Activated CD4-positive, CD25-positive, alpha-beta regulatory T cell (primary cell): ENCODE results near the gene PAPSS1.
"Not testable (repeated sequence)": the region's sequence is repeated elsewhere in the genome, so short reads cannot be mapped to it uniquely, and the experiment has no call there.

Experiments used
- DNase-seq, 4 experiments: peaks; one replicate each; lab custom pipeline; 2025; lab: John Stamatoyannopoulos, UW

Gene PAPSS1

GRCh38 chr4:107719922-107720722 is at the start of gene PAPSS1:
Gene PAPSS1, minus strand, starts transcription at chr4:107720234. Its CDS starts 55 bp downstream, at chr4:107720179.
- peak; percentile 75 to 89 (median 82) for DNase-seq

- DNase-seq: no peak
Measured at GRCh38 chr4:107760281-107760947, 40.4 kb upstream of the PAPSS1 start.

- no peak for DNase-seq
Measured at GRCh38 chr4:107757864-107758476, 37.9 kb upstream of the PAPSS1 start.

- DNase-seq: no peak
Measured at GRCh38 chr4:107757283-107757682, 37.2 kb upstream of the PAPSS1 start.

GRCh38 chr4:107755841-107756356 is 35.9 kb upstream of the PAPSS1 start:
- DNase-seq: no peak

- no peak for DNase-seq
Measured at GRCh38 chr4:107751670-107752069, 31.6 kb upstream of the PAPSS1 start.

- no peak for DNase-seq
Measured at GRCh38 chr4:107747748-107748486, 27.9 kb upstream of the PAPSS1 start.

- DNase-seq: no peak
Measured at GRCh38 chr4:107746161-107746560, 26.1 kb upstream of the PAPSS1 start.

- no peak for DNase-seq
Measured at GRCh38 chr4:107744532-107744931, 24.5 kb upstream of the PAPSS1 start.

- no peak for DNase-seq
Measured at GRCh38 chr4:107743532-107743931, 23.5 kb upstream of the PAPSS1 start.

- DNase-seq: no peak
Measured at GRCh38 chr4:107742791-107743190, 22.8 kb upstream of the PAPSS1 start.

GRCh38 chr4:107742196-107742595 is 22.2 kb upstream of the PAPSS1 start:
- no peak for DNase-seq

GRCh38 chr4:107740950-107741701 is 21.1 kb upstream of the PAPSS1 start:
- DNase-seq: no peak

GRCh38 chr4:107740381-107740780 is 20.3 kb upstream of the PAPSS1 start:
- DNase-seq: no peak

GRCh38 chr4:107737450-107737849 is 17.4 kb upstream of the PAPSS1 start:
- no peak for DNase-seq

- DNase-seq: peak in 2 of 4 experiments; percentile 10 to 13
Measured at GRCh38 chr4:107736924-107737448, 17.0 kb upstream of the PAPSS1 start.

- DNase-seq: no peak
Measured at GRCh38 chr4:107736037-107736436, 16.0 kb upstream of the PAPSS1 start.

- no peak for DNase-seq
Measured at GRCh38 chr4:107734120-107734519, 14.1 kb upstream of the PAPSS1 start.

GRCh38 chr4:107733431-107733925 is 13.4 kb upstream of the PAPSS1 start:
- no peak for DNase-seq

- DNase-seq: not testable (repeated sequence)
Measured at GRCh38 chr4:107729050-107729449, 9.0 kb upstream of the PAPSS1 start.
